Loucy (cell line): ENCODE results near the gene FTCD.

Source experiments
- H2AFZ ChIP-seq: fragments of 200-600 bp; sonication (generic); 2 replicates; pipeline ENCODE4 v1.6.0; 2016; ENCODE audit warnings: antibody characterized with exemption, mild to moderate bottlenecking, low read length, moderate library complexity
- H3F3A ChIP-seq: fragments of 200-600 bp; 2 replicates; pipeline ENCODE4 v1.6.0; 2016; ENCODE audit warnings: antibody characterized with exemption, low read depth, mild to moderate bottlenecking
- H3K27me3 ChIP-seq: fragments of 200-600 bp; sonication (generic); 2 replicates; pipeline ENCODE4 v1.6.1; 2014; ENCODE audit warnings: low read length, mild to moderate bottlenecking; ENCODE audit not compliant: insufficient read depth, poor library complexity, severe bottlenecking
- H3K36me3 ChIP-seq: fragments of 200-600 bp; sonication (generic); 2 replicates; pipeline ENCODE4 v1.6.1; 2016; ENCODE audit warnings: low read length; ENCODE audit not compliant: insufficient read depth
- H3K4me1 ChIP-seq: fragments of 200-600 bp; sonication (generic); 2 replicates; pipeline ENCODE4 v1.5.1; 2014; ENCODE audit warnings: low read length, mild to moderate bottlenecking; ENCODE audit not compliant: insufficient read depth, poor library complexity, severe bottlenecking
- H3K4me2 ChIP-seq: fragments of 200-600 bp; sonication (generic); 2 replicates; pipeline ENCODE4 v1.6.0; 2014; ENCODE audit warnings: antibody characterized with exemption, low read length, low read depth, mild to moderate bottlenecking; ENCODE audit not compliant: poor library complexity, severe bottlenecking
- H3K4me3 ChIP-seq: fragments of 200-600 bp; sonication (generic); 2 replicates; pipeline ENCODE4 v1.5.1; 2014; ENCODE audit warnings: low read length, mild to moderate bottlenecking, mixed read lengths; ENCODE audit not compliant: poor library complexity, severe bottlenecking
- H3K79me2 ChIP-seq: fragments of 200-600 bp; sonication (generic); 2 replicates; pipeline ENCODE4 v1.6.1; 2014; ENCODE audit warnings: low read length; ENCODE audit not compliant: insufficient read depth
- H3K9ac ChIP-seq: fragments of 200-600 bp; sonication (generic); 2 replicates; pipeline ENCODE4 v1.6.0; 2014; ENCODE audit warnings: mild to moderate bottlenecking, low read depth, low read length, moderate library complexity; ENCODE audit not compliant: poor library complexity, severe bottlenecking
- H3K9me2 ChIP-seq: fragments of 200-600 bp; sonication (generic); replicated peaks from 2 replicates; pipeline ENCODE4 v1.6.1; 2016; ENCODE audit warnings: low read depth, low read length, mixed read lengths
- H3K9me3 ChIP-seq: fragments of 200-600 bp; sonication (generic); 2 replicates; pipeline ENCODE4 v1.6.1; 2014; ENCODE audit warnings: mild to moderate bottlenecking, antibody characterized with exemption, low read length, low read depth; ENCODE audit not compliant: insufficient read depth
- H4K20me1 ChIP-seq: fragments of 200-600 bp; sonication (generic); 2 replicates; pipeline ENCODE4 v1.6.0; 2014; ENCODE audit warnings: antibody characterized with exemption, low read length, mild to moderate bottlenecking; ENCODE audit not compliant: insufficient read depth, poor library complexity, severe bottlenecking
- CTCF ChIP-seq: fragments of 200-600 bp; sonication (generic); conservative IDR thresholded peaks from 2 replicates; pipeline ENCODE4 v1.5.1; 2014; ENCODE audit warnings: mild to moderate bottlenecking, antibody characterized with exemption, low read length
- EZH2phosphoT487 ChIP-seq: fragments of 200-600 bp; IDR thresholded peaks from 2 replicates; pipeline ENCODE4 v1.6.1; 2018; ENCODE audit warnings: antibody characterized with exemption, mild to moderate bottlenecking, moderate library complexity, borderline replicate concordance

FTCD gene

GRCh38 chr21:46114963-46115362 lies 40.4 kb downstream of the FTCD start:
- H2AFZ ChIP-seq = no peak overlapping the region
- no peak overlapping the region for H3K4me3 ChIP-seq
- H3F3A ChIP-seq = no peaks in the 10 kb centered on the region
- H3K79me2 ChIP-seq = no peaks in the 10 kb centered on the region
- H3K27me3 ChIP-seq = no peaks in the 10 kb centered on the region
- no peak overlapping the region for H3K4me2 ChIP-seq
- H4K20me1 ChIP-seq = no peaks in the 10 kb centered on the region
- no peaks in the 10 kb centered on the region for H3K36me3 ChIP-seq
- H3K9me2 ChIP-seq = no peaks in the 10 kb centered on the region
- H3K9ac ChIP-seq = no peak overlapping the region
- no peaks in the 10 kb centered on the region for H3K4me1 ChIP-seq
- H3K9me3 ChIP-seq = peaks cover 31% of the 10 kb centered on the region; the same call in 1 of the 2 replicates
- TF ChIP-seq CTCF = no peak
- TF ChIP-seq EZH2phosphoT487 = no peak

GRCh38 chr21:46113497-46114176 lies 41.7 kb downstream of the FTCD start:
- Histone ChIP-seq H3K9ac (no peak overlapping the region), H3K36me3 (no peaks in the 10 kb centered on the region), H3K4me1 (no peaks in the 10 kb centered on the region), H3F3A (no peaks in the 10 kb centered on the region), H4K20me1 (no peaks in the 10 kb centered on the region), H3K4me2 (no peak overlapping the region), H3K79me2 (no peaks in the 10 kb centered on the region), H2AFZ (no peak overlapping the region), H3K9me3 (peaks cover 33% of the 10 kb centered on the region; the same call in 1 of the 2 replicates), H3K4me3 (no peak overlapping the region), H3K27me3 (no peaks in the 10 kb centered on the region), H3K9me2 (no peaks in the 10 kb centered on the region)
- TF ChIP-seq EZH2phosphoT487 (no peak), CTCF (no peak)

DNA sequence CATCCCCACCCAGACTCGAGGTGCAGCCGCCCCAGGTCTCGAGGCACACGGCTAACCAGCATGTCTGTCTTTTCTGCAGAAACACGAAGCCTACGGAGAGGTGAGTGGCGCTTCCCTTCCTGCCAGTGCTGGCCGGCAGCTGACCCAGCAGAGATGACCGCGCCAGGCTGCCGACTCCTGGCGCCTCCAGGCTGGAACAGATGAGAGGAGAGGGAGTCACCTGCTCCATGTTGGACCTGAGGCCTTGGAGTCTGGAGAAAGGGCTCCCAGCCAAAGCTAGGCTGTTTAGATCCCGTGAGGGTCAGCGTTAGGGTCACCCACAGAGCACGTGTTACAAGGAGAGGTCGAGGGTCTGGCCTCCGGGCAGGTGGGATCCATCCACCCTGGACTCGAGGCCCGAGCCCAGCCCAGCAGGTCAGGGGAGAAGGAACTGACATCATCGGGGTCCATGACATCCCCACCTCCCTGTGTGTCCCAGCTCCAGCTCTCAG lies 42.6 kb downstream of the FTCD start:
- H3K36me3 ChIP-seq = no peaks in the 10 kb centered on the region
- no peak for TF ChIP-seq CTCF
- TF ChIP-seq EZH2phosphoT487 = no peak
- H3K9me3 ChIP-seq = peaks cover 39% of the 10 kb centered on the region; the same call in 1 of the 2 replicates
- no peak overlapping the region for H3K4me2 ChIP-seq
- no peaks in the 10 kb centered on the region for H3K9me2 ChIP-seq
- H3K4me3 ChIP-seq = no peak overlapping the region
- H3K9ac ChIP-seq = no peak overlapping the region
- H3K4me1 ChIP-seq = no peaks in the 10 kb centered on the region
- H3F3A ChIP-seq = no peaks in the 10 kb centered on the region
- no peaks in the 10 kb centered on the region for H3K27me3 ChIP-seq
- no peak overlapping the region for H2AFZ ChIP-seq
- no peaks in the 10 kb centered on the region for H3K79me2 ChIP-seq
- no peaks in the 10 kb centered on the region for H4K20me1 ChIP-seq
